ENCODE results near the gene TPCN2. TPM values are rescaled to one million over a fixed set of nuclear protein-coding genes. Genes with fewer than 3 reads are reported as not detected.

The TPCN2 gene
- total RNA-seq, 1 experiment from 2014 or later, result 63.6 TPM

DNA sequence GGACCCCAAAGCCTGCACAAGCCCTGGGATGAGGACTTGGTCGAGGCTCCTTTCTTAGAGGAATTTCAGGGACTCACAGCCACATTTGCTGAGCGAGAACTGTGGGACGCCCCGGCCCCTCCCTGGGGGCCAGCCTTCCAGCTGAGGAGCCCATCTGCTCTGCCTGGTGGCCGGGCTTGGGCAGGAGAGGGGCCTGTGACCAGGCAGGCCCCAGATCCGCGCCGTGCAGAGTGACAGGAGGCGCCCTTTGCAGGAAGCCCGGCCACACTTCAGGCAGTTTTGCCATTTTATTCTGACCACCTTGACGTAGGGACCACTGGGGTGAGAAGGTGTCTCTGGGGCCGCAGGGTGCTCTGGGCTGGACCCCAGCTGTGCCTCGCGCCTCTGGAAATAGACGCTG, 35.6 kb downstream of the TPCN2 start:
- Histone ChIP-seq H3K4me1 (no peaks in the 10 kb centered on the region), H3K9me3 (no peaks in the 10 kb centered on the region), H3K27me3 (replicated peaks; ENCODE audit: control insufficient read depth, insufficient read depth, low read length) (no peaks in the 10 kb centered on the region), H3K4me3 (ENCODE audit: low read depth, low read length) (no peak overlapping the region), H3K36me3 (ENCODE audit: control insufficient read depth, insufficient read depth, low read length) (peaks cover 12% of the 10 kb centered on the region)
- Mint-ChIP-seq H3K4me1 (ENCODE audit: low read depth, unreplicated experiment) (no peaks in the 10 kb centered on the region), H3K27me3 (ENCODE audit: insufficient read depth, unreplicated experiment) (no peaks in the 10 kb centered on the region), H3K4me3 (ENCODE audit: unreplicated experiment) (no peak overlapping the region), H3K27ac (ENCODE audit: unreplicated experiment) (no peak overlapping the region), H3K36me3 (ENCODE audit: insufficient read depth, unreplicated experiment) (peaks cover 42% of the 10 kb centered on the region), H3K9me3 (ENCODE audit: unreplicated experiment) (no peaks in the 10 kb centered on the region)
- BruUV-seq (replicated peaks), result no TSS peak
- no peak for TF ChIP-seq CTCF (IDR thresholded peaks at IDR 0.05; ENCODE audit: insufficient read depth in 1 of 2, low read depth in 1 of 2, low read length in 1 of 2, severe bottlenecking in 1 of 2, unreplicated experiment in 1 of 2)
- intact Hi-C loops (cut with micrococcal nuclease; ENCODE audit: unreplicated experiment), result loop anchor here (10.0 kb wide), 1 partner anchor 450 kb away; no protein-coding TSS in a partner anchor
- no peak for DNase-seq
- ChIA-PET POLR2A (no interaction called here), CTCF (no interaction called here)

- ChIA-PET POLR2A (no interaction called here), CTCF (no interaction called here)
- Histone ChIP-seq H3K27me3 (replicated peaks; ENCODE audit: control insufficient read depth, insufficient read depth, low read length) (no peaks in the 10 kb centered on the region), H3K4me1 (no peaks in the 10 kb centered on the region), H3K9me3 (no peaks in the 10 kb centered on the region), H3K4me3 (ENCODE audit: low read depth, low read length) (no peak overlapping the region), H3K36me3 (ENCODE audit: control insufficient read depth, insufficient read depth, low read length) (peaks cover 16% of the 10 kb centered on the region)
- Mint-ChIP-seq H3K27me3 (ENCODE audit: insufficient read depth, unreplicated experiment) (no peaks in the 10 kb centered on the region), H3K4me1 (ENCODE audit: low read depth, unreplicated experiment) (no peaks in the 10 kb centered on the region), H3K27ac (ENCODE audit: unreplicated experiment) (no peak overlapping the region), H3K36me3 (ENCODE audit: insufficient read depth, unreplicated experiment) (peaks cover 39% of the 10 kb centered on the region), H3K9me3 (ENCODE audit: unreplicated experiment) (no peaks in the 10 kb centered on the region), H3K4me3 (ENCODE audit: unreplicated experiment) (no peak overlapping the region)
- BruUV-seq (replicated peaks), result no TSS peak
- intact Hi-C loops (cut with micrococcal nuclease; ENCODE audit: unreplicated experiment), result loop anchor here (10.0 kb wide), 1 partner anchor 451 kb away; no protein-coding TSS in a partner anchor
- no peak for TF ChIP-seq CTCF (IDR thresholded peaks at IDR 0.05; ENCODE audit: insufficient read depth in 1 of 2, low read depth in 1 of 2, low read length in 1 of 2, severe bottlenecking in 1 of 2, unreplicated experiment in 1 of 2)
- no peak for DNase-seq
Observed at GRCh38 chr11:69085490-69086095, 36.9 kb downstream of the TPCN2 start.

GRCh38 chr11:69086152-69087132, 37.7 kb downstream of the TPCN2 start:
- CTCF ChIA-PET, result interaction anchor here (0.6 to 1.1 kb wide), 3 partner anchors 65 to 127 kb away, joined by 3 to 4 read pairs (median 3); no protein-coding TSS in a partner anchor
- no peak overlapping the region for H3K27ac Mint-ChIP-seq (ENCODE audit: unreplicated experiment)
- no peaks in the 10 kb centered on the region for H3K9me3 ChIP-seq
- peaks cover 31% of the 10 kb centered on the region for H3K36me3 Mint-ChIP-seq (ENCODE audit: insufficient read depth, unreplicated experiment)
- intact Hi-C loops (cut with micrococcal nuclease; ENCODE audit: unreplicated experiment), result loop anchor here (10.0 kb wide), 1 partner anchor 452 kb away; no protein-coding TSS in a partner anchor
- no peak for DNase-seq
- no peaks in the 10 kb centered on the region for H3K4me1 ChIP-seq
- H3K4me3 ChIP-seq (ENCODE audit: low read depth, low read length), result no peak overlapping the region
- peak in 1 of 2 experiments; percentile 10 for TF ChIP-seq CTCF (IDR thresholded peaks at IDR 0.05; ENCODE audit: insufficient read depth in 1 of 2, low read depth in 1 of 2, low read length in 1 of 2, severe bottlenecking in 1 of 2, unreplicated experiment in 1 of 2)
- POLR2A ChIA-PET, result no interaction called here
- no TSS peak for BruUV-seq (replicated peaks)
- no peaks in the 10 kb centered on the region for H3K27me3 ChIP-seq (replicated peaks; ENCODE audit: control insufficient read depth, insufficient read depth, low read length)
- no peaks in the 10 kb centered on the region for H3K9me3 Mint-ChIP-seq (ENCODE audit: unreplicated experiment)
- peaks cover 14% of the 10 kb centered on the region for H3K36me3 ChIP-seq (ENCODE audit: control insufficient read depth, insufficient read depth, low read length)
- H3K4me3 Mint-ChIP-seq (ENCODE audit: unreplicated experiment), result no peak overlapping the region
- no peaks in the 10 kb centered on the region for H3K4me1 Mint-ChIP-seq (ENCODE audit: low read depth, unreplicated experiment)
- H3K27me3 Mint-ChIP-seq (ENCODE audit: insufficient read depth, unreplicated experiment), result no peaks in the 10 kb centered on the region

All from Caco-2 (cell line).